Stomach (tissue), 4 donors: Measurements from ENCODE around the gene CLMP.

Experiments
- CTCF ChIP-seq, 7 experiments: fragments of 450-650 bp in 4 of 7; fragments of 200-600 bp in 3 of 7; sonication (generic) in 3 of 7; IDR thresholded peaks; one replicate each; pipeline ENCODE4 v1.5.1; 2016 to 2019; ENCODE audit warnings: antibody characterized with exemption in 7 of 7, control low read depth in 2 of 7, mild to moderate bottlenecking in 1 of 7
- POLR2A ChIP-seq, 4 donors: fragments of 450-650 bp; IDR thresholded peaks; one replicate each; pipeline ENCODE4 v1.6.1; 2016; ENCODE audit warnings: antibody characterized with exemption in 4 of 4, control low read depth in 2 of 4, mild to moderate bottlenecking in 1 of 4, moderate library complexity in 1 of 4

GRCh38 chr11:123151796-123152195 is 43.3 kb downstream of the CLMP start:
- TF ChIP-seq CTCF (IDR thresholded peaks at IDR 0.05): no peak
- no peak for TF ChIP-seq POLR2A (IDR thresholded peaks at IDR 0.05)
